22Rv1 (cell line): ENCODE measurements around the gene RASSF5.

ENCODE experiments used
- CTCF ChIP-seq: fragments of 450-650 bp; IDR thresholded peaks from 2 replicates; pipeline ENCODE4 v1.5.1; 2017; ENCODE audit warnings: mild to moderate bottlenecking
- ZFX ChIP-seq: fragments of 450-650 bp; IDR thresholded peaks from 2 replicates; pipeline ENCODE4 v1.6.1; 2017; ENCODE audit warnings: antibody characterized with exemption, borderline replicate concordance

- no peak for TF ChIP-seq CTCF
- no peak for TF ChIP-seq ZFX
Measured at GRCh38 chr1:206529425-206529824, 22.1 kb downstream of the RASSF5 start.
